Measurements from ENCODE around the gene PROM1.
A peak's percentile ranks its signal among the peaks of the same experiment; 100 is the strongest.

Gene PROM1

GRCh38 chr4:15968551-15969300 lies 115.1 kb downstream of the PROM1 start:
- ATAC-seq: no peak
- Mint-ChIP-seq H3K9me3 (peaks cover 7% of the 10 kb centered on the region), H3K27ac (no peak overlapping the region), H3K27me3 (peaks cover 21% of the 10 kb centered on the region), H3K4me3 (no peak overlapping the region), H3K36me3 (peaks cover 6% of the 10 kb centered on the region), H3K4me1 (no peaks in the 10 kb centered on the region)

- Mint-ChIP-seq H3K4me3 (no peak overlapping the region), H3K9me3 (peaks cover 7% of the 10 kb centered on the region), H3K4me1 (peaks cover 11% of the 10 kb centered on the region), H3K36me3 (peaks cover 6% of the 10 kb centered on the region), H3K27ac (no peak overlapping the region), H3K27me3 (peaks cover 26% of the 10 kb centered on the region)
- no peak for ATAC-seq
Observed at GRCh38 chr4:15965325-15965724, 118.5 kb downstream of the PROM1 start.

- Mint-ChIP-seq H3K36me3 (peaks cover 6% of the 10 kb centered on the region), H3K9me3 (peaks cover 7% of the 10 kb centered on the region), H3K27ac (no peak overlapping the region), H3K4me3 (no peak overlapping the region), H3K27me3 (peaks cover 31% of the 10 kb centered on the region), H3K4me1 (peaks cover 11% of the 10 kb centered on the region)
- no peak for ATAC-seq
Observed at GRCh38 chr4:15964159-15964558, 119.7 kb downstream of the PROM1 start.

GRCh38 chr4:15963576-15963975 lies 120.2 kb downstream of the PROM1 start:
- ATAC-seq: peak; percentile 94
- Mint-ChIP-seq H3K4me3 (peak overlapping the region; percentile 29), H3K27ac (peak overlapping the region; percentile 33), H3K27me3 (peaks cover 31% of the 10 kb centered on the region), H3K4me1 (peaks cover 11% of the 10 kb centered on the region), H3K9me3 (peaks cover 7% of the 10 kb centered on the region), H3K36me3 (peaks cover 6% of the 10 kb centered on the region)

GRCh38 chr4:15963001-15963451 lies 120.8 kb downstream of the PROM1 start, which contains the start of gene FGFBP2:
Gene FGFBP2 (minus strand): TSS chr4:15963175. CDS start chr4:15963129, 46 bp downstream.
- H3K9me3 Mint-ChIP-seq: peaks cover 7% of the 10 kb centered on the region
- peak within 1 kb of the TSS; percentile 33 for H3K27ac Mint-ChIP-seq
- H3K4me1 Mint-ChIP-seq: peaks cover 11% of the 10 kb centered on the region
- ATAC-seq: peak; percentile 84
- H3K4me3 Mint-ChIP-seq: peak within 1 kb of the TSS; percentile 29
- H3K27me3 Mint-ChIP-seq: peaks cover 31% of the 10 kb centered on the region
- H3K36me3 Mint-ChIP-seq: peaks cover 6% of the 10 kb centered on the region

- Mint-ChIP-seq H3K4me1 (peaks cover 11% of the 10 kb centered on the region), H3K36me3 (peaks cover 6% of the 10 kb centered on the region), H3K9me3 (peaks cover 7% of the 10 kb centered on the region), H3K27ac (no peak overlapping the region), H3K27me3 (peaks cover 28% of the 10 kb centered on the region), H3K4me3 (no peak overlapping the region)
- no peak for ATAC-seq
Observed at GRCh38 chr4:15961781-15962510, 121.9 kb downstream of the PROM1 start.

GRCh38 chr4:15958562-15958961 lies 125.3 kb downstream of the PROM1 start:
- Mint-ChIP-seq H3K4me1 (peaks cover 18% of the 10 kb centered on the region), H3K27me3 (peaks cover 12% of the 10 kb centered on the region), H3K4me3 (no peak overlapping the region), H3K27ac (no peak overlapping the region), H3K36me3 (peaks cover 7% of the 10 kb centered on the region), H3K9me3 (peaks cover 6% of the 10 kb centered on the region)
- no peak for ATAC-seq

GRCh38 chr4:15956179-15956850 lies 127.5 kb downstream of the PROM1 start:
- no peak overlapping the region for H3K27ac Mint-ChIP-seq
- H3K27me3 Mint-ChIP-seq: peaks cover 12% of the 10 kb centered on the region
- no peak overlapping the region for H3K4me3 Mint-ChIP-seq
- H3K4me1 Mint-ChIP-seq: peaks cover 14% of the 10 kb centered on the region
- H3K9me3 Mint-ChIP-seq: peaks cover 6% of the 10 kb centered on the region
- H3K36me3 Mint-ChIP-seq: peaks cover 7% of the 10 kb centered on the region
- ATAC-seq: peak; percentile 90

- Mint-ChIP-seq H3K27me3 (peaks cover 8% of the 10 kb centered on the region), H3K4me3 (no peak overlapping the region), H3K27ac (no peak overlapping the region), H3K4me1 (peaks cover 14% of the 10 kb centered on the region), H3K9me3 (peaks cover 6% of the 10 kb centered on the region), H3K36me3 (peaks cover 7% of the 10 kb centered on the region)
- no peak for ATAC-seq
Observed at GRCh38 chr4:15955670-15956069, 128.2 kb downstream of the PROM1 start.

- ATAC-seq: no peak
- H3K9me3 Mint-ChIP-seq: peaks cover 6% of the 10 kb centered on the region
- H3K4me1 Mint-ChIP-seq: peaks cover 14% of the 10 kb centered on the region
- H3K27me3 Mint-ChIP-seq: no peaks in the 10 kb centered on the region
- H3K27ac Mint-ChIP-seq: no peak overlapping the region
- no peak overlapping the region for H3K4me3 Mint-ChIP-seq
- peaks cover 7% of the 10 kb centered on the region for H3K36me3 Mint-ChIP-seq
Observed at GRCh38 chr4:15953625-15954024, 130.2 kb downstream of the PROM1 start.

- Mint-ChIP-seq H3K4me3 (no peak overlapping the region), H3K36me3 (peaks cover 7% of the 10 kb centered on the region), H3K27ac (no peak overlapping the region), H3K27me3 (no peaks in the 10 kb centered on the region), H3K4me1 (peaks cover 14% of the 10 kb centered on the region), H3K9me3 (peaks cover 6% of the 10 kb centered on the region)
- peak; percentile 40 for ATAC-seq
Observed at GRCh38 chr4:15951781-15952180, 132.0 kb downstream of the PROM1 start.

GRCh38 chr4:15948826-15949225 lies 135.0 kb downstream of the PROM1 start:
- H3K27me3 Mint-ChIP-seq: no peaks in the 10 kb centered on the region
- H3K27ac Mint-ChIP-seq: no peak overlapping the region
- H3K4me1 Mint-ChIP-seq: peaks cover 5% of the 10 kb centered on the region
- no peak for ATAC-seq
- no peak overlapping the region for H3K4me3 Mint-ChIP-seq
- H3K9me3 Mint-ChIP-seq: no peaks in the 10 kb centered on the region
- no peaks in the 10 kb centered on the region for H3K36me3 Mint-ChIP-seq

- Mint-ChIP-seq H3K4me1 (peaks cover 5% of the 10 kb centered on the region), H3K36me3 (no peaks in the 10 kb centered on the region), H3K27me3 (no peaks in the 10 kb centered on the region), H3K4me3 (no peak overlapping the region), H3K9me3 (no peaks in the 10 kb centered on the region), H3K27ac (no peak overlapping the region)
- no peak for ATAC-seq
Observed at GRCh38 chr4:15947684-15948083, 136.1 kb downstream of the PROM1 start.

- H3K27ac Mint-ChIP-seq: no peak overlapping the region
- H3K4me3 Mint-ChIP-seq: no peak overlapping the region
- H3K27me3 Mint-ChIP-seq: peaks cover 6% of the 10 kb centered on the region
- no peaks in the 10 kb centered on the region for H3K36me3 Mint-ChIP-seq
- H3K4me1 Mint-ChIP-seq: no peaks in the 10 kb centered on the region
- H3K9me3 Mint-ChIP-seq: no peaks in the 10 kb centered on the region
- no peak for ATAC-seq
Observed at GRCh38 chr4:15945516-15945915, 138.3 kb downstream of the PROM1 start.

GRCh38 chr4:15944895-15945294 lies 138.9 kb downstream of the PROM1 start:
- Mint-ChIP-seq H3K9me3 (no peaks in the 10 kb centered on the region), H3K4me1 (no peaks in the 10 kb centered on the region), H3K27me3 (peaks cover 12% of the 10 kb centered on the region), H3K36me3 (no peaks in the 10 kb centered on the region), H3K27ac (no peak overlapping the region), H3K4me3 (no peak overlapping the region)
- no peak for ATAC-seq
